K562 (cell line): ENCODE measurements around the gene CBL. TPM values are rescaled to one million over a fixed set of nuclear protein-coding genes. Genes with fewer than 3 reads are reported as not detected.
A peak's percentile ranks its signal among the peaks of the same experiment; 100 is the strongest.

Experiments
- BRCA1 ChIP-seq, 2 experiments: fragments of 450-650 bp in 1 of 2; sonication (generic) in 1 of 2; formaldehyde crosslinking in 1 of 2; IDR thresholded peaks; 2 replicates each; pipeline versions ENCODE4 v1.5.0 to v1.6.1; 2017 to 2020; ENCODE audit warnings: mild to moderate bottlenecking in 1 of 2, missing genetic modification reagents in 1 of 2
- CHD4 ChIP-seq: fragments of 200-600 bp; sonication (generic); IDR thresholded peaks from 3 replicates; pipeline ENCODE4 v1.6.1; 2012; ENCODE audit warnings: low read depth, mild to moderate bottlenecking, mixed read lengths, low read length, inconsistent platforms; ENCODE audit not compliant: insufficient read depth, insufficient replicate concordance, poor library complexity, severe bottlenecking
- CREM ChIP-seq: IDR thresholded peaks from 2 replicates; pipeline ENCODE4 v1.6.1; 2014; ENCODE audit warnings: antibody characterized with exemption, low read depth
- HDAC1 ChIP-seq, 2 experiments: fragments of 450-650 bp; IDR thresholded peaks; 2 replicates each; pipeline ENCODE4 v1.6.1; 2016 to 2017; ENCODE audit warnings: inconsistent platforms in 1 of 2, mild to moderate bottlenecking in 1 of 2, moderate library complexity in 1 of 2
- L3MBTL2 ChIP-seq: fragments of 450-650 bp; IDR thresholded peaks from 2 replicates; pipeline ENCODE4 v1.6.1; 2016; ENCODE audit warnings: mild to moderate bottlenecking, moderate library complexity
- MTA1 ChIP-seq: fragments of 450-650 bp; IDR thresholded peaks from 2 replicates; pipeline ENCODE4 v1.6.1; 2017; ENCODE audit warnings: borderline replicate concordance
- SMAD3 ChIP-seq: fragments of 450-650 bp; formaldehyde crosslinking; conservative IDR thresholded peaks from 2 replicates; pipeline ENCODE4 v1.4.0; 2020; ENCODE audit warnings: mild to moderate bottlenecking
- STAT5A ChIP-seq: IDR thresholded peaks from 2 replicates; pipeline ENCODE4 v1.6.1; 2012; ENCODE audit warnings: low read length, inconsistent platforms, borderline replicate concordance
- SUPT5H ChIP-seq: fragments of 450-650 bp; IDR thresholded peaks from 2 replicates; pipeline ENCODE4 v1.6.1; 2016
- TAF7 ChIP-seq: fragments of 450-650 bp; IDR thresholded peaks from 2 replicates; pipeline ENCODE4 v1.6.1; 2016; ENCODE audit warnings: missing genetic modification characterization, missing compliant biosample characterization
- TRIM28 ChIP-seq: fragments of 450-650 bp; IDR thresholded peaks from 2 replicates; pipeline ENCODE4 v1.6.1; 2017
- ZFP1 ChIP-seq: fragments of 450-650 bp; formaldehyde crosslinking; IDR thresholded peaks from 2 replicates; pipeline ENCODE4 v1.4.0; 2020; ENCODE audit warnings: mild to moderate bottlenecking, mixed read lengths
- ZNF134 ChIP-seq: fragments of 250-450 bp; sonication (Bioruptor Pico); conservative IDR thresholded peaks from 2 replicates; pipeline ENCODE4 v1.4.0; 2020
- ZNF3 ChIP-seq: fragments of 250-450 bp; sonication (Bioruptor Pico); IDR thresholded peaks from 2 replicates; pipeline ENCODE4 v1.5.0; 2021; ENCODE audit warnings: mild to moderate bottlenecking, moderate library complexity
- ZSCAN29 ChIP-seq: fragments of 450-650 bp; IDR thresholded peaks from 2 replicates; pipeline ENCODE4 v1.6.1; 2017
- polyA plus RNA-seq, 8 experiments: library from polyadenylated mRNA; depleted of rRNA in 4 of 8; stranded (reverse) in 5 of 8; unstranded in 3 of 8; fragments of >200 nt; fragmentation: Nextera tagmentation in 2 of 8; fragmentation: Illumina TruSeq in 1 of 8; extraction: Ambion mirVana in 2 of 8; extraction: Trizol in 1 of 8; gene quantifications; 2 replicates each; pipeline versions ENCODE4 v1.2.1 to v1.2.3, GENCODE V29; 2011 to 2014; ENCODE audit warnings: inconsistent platforms in 1 of 8, missing spikeins in 1 of 8
- total RNA-seq, 7 experiments: library from RNA; depleted of rRNA in 6 of 7; stranded (reverse); fragments of >200 nt in 6 of 7; fragmentation: Illumina TruSeq in 2 of 7; extraction: Trizol in 2 of 7; gene quantifications; 2 replicates each; pipeline versions ENCODE4 v1.2.1 to v1.2.3, GENCODE V29; 2011 to 2021; ENCODE audit warnings: low replicate concordance in 1 of 7
- TF ChIP-seq, protein P1 (sequence below): sonication (generic); formaldehyde crosslinking; IDR thresholded peaks from 2 replicates; pipeline ENCODE4 v1.8.1; 2023; ENCODE audit warnings: missing genetic modification reagents, mild to moderate bottlenecking, borderline replicate concordance
- TF ChIP-seq, protein P2 (sequence below): fragments of 150-350 bp; IDR thresholded peaks from 2 replicates; pipeline ENCODE4 v1.6.1; 2014; ENCODE audit warnings: low read depth, mild to moderate bottlenecking, low read length, borderline replicate concordance
- TF ChIP-seq, protein P3 (sequence below): fragments of 450-650 bp; formaldehyde crosslinking; IDR thresholded peaks from 2 replicates; pipeline ENCODE4 v1.4.0; 2020; ENCODE audit warnings: mild to moderate bottlenecking, moderate library complexity

The CBL gene
- total and polyA plus RNA-seq, 9 of the 15 experiments (the other 6 are each of a cell fraction or from before 2014, with no cell fraction given), result 3.2 to 24.9 (median 9.9) TPM

DNA sequence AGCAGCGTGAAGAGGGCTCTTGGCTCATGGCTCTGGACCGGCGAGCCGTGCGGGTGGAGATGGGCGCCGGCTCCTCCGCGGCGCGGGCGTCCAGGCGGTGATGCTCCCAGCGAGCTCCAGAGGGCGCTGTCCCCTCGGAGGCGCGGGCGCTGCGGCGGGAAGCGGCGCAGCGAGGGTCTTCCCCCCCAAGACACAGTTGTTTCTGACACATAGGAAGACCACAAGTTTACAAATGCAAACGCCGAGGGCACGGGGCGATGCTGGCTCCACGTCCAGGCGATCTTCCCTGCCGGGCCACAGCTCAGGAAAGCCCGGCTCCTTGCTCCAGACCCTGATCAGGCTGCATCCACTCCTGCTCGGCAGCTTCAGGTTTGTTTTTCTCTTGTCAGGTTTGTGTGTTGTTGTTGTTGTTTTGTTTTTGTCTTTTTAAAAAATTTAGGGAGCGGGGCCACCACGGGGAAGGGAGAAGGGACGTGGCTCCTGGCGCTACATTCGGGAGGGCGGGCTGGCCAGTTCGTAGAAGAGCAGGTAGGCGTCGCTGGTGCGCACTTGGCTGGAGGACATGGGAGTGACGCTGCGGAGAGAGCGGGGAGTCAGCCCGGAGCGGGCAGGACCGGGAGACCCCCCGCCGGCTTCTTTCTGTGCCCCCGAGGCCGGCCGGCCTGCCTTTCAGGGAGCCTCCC, 150.4 kb downstream of the CBL start (continued):
- TF ChIP-seq, protein P1, sequence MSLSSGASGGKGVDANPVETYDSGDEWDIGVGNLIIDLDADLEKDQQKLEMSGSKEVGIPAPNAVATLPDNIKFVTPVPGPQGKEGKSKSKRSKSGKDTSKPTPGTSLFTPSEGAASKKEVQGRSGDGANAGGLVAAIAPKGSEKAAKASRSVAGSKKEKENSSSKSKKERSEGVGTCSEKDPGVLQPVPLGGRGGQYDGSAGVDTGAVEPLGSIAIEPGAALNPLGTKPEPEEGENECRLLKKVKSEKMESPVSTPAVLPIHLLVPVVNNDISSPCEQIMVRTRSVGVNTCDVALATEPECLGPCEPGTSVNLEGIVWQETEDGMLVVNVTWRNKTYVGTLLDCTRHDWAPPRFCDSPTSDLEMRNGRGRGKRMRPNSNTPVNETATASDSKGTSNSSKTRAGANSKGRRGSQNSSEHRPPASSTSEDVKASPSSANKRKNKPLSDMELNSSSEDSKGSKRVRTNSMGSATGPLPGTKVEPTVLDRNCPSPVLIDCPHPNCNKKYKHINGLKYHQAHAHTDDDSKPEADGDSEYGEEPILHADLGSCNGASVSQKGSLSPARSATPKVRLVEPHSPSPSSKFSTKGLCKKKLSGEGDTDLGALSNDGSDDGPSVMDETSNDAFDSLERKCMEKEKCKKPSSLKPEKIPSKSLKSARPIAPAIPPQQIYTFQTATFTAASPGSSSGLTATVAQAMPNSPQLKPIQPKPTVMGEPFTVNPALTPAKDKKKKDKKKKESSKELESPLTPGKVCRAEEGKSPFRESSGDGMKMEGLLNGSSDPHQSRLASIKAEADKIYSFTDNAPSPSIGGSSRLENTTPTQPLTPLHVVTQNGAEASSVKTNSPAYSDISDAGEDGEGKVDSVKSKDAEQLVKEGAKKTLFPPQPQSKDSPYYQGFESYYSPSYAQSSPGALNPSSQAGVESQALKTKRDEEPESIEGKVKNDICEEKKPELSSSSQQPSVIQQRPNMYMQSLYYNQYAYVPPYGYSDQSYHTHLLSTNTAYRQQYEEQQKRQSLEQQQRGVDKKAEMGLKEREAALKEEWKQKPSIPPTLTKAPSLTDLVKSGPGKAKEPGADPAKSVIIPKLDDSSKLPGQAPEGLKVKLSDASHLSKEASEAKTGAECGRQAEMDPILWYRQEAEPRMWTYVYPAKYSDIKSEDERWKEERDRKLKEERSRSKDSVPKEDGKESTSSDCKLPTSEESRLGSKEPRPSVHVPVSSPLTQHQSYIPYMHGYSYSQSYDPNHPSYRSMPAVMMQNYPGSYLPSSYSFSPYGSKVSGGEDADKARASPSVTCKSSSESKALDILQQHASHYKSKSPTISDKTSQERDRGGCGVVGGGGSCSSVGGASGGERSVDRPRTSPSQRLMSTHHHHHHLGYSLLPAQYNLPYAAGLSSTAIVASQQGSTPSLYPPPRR, result no peak
- TF ChIP-seq, protein P2, sequence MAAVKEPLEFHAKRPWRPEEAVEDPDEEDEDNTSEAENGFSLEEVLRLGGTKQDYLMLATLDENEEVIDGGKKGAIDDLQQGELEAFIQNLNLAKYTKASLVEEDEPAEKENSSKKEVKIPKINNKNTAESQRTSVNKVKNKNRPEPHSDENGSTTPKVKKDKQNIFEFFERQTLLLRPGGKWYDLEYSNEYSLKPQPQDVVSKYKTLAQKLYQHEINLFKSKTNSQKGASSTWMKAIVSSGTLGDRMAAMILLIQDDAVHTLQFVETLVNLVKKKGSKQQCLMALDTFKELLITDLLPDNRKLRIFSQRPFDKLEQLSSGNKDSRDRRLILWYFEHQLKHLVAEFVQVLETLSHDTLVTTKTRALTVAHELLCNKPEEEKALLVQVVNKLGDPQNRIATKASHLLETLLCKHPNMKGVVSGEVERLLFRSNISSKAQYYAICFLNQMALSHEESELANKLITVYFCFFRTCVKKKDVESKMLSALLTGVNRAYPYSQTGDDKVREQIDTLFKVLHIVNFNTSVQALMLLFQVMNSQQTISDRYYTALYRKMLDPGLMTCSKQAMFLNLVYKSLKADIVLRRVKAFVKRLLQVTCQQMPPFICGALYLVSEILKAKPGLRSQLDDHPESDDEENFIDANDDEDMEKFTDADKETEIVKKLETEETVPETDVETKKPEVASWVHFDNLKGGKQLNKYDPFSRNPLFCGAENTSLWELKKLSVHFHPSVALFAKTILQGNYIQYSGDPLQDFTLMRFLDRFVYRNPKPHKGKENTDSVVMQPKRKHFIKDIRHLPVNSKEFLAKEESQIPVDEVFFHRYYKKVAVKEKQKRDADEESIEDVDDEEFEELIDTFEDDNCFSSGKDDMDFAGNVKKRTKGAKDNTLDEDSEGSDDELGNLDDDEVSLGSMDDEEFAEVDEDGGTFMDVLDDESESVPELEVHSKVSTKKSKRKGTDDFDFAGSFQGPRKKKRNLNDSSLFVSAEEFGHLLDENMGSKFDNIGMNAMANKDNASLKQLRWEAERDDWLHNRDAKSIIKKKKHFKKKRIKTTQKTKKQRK, result no peak
- TF ChIP-seq STAT5A (no peak), TAF7 (no peak), L3MBTL2 (peak; percentile 66), SMAD3 (CRISPR knock-in tag) (no peak), CHD4 (no peak), BRCA1 (IDR thresholded peaks at IDR 0.05) (no peak), BRCA1 (CRISPR knock-in tag; IDR thresholded peaks at IDR 0.05) (no peak), ZNF134 (CRISPR knock-in tag) (no peak), HDAC1 (IDR thresholded peaks at IDR 0.05) (no peak; a peak in 1 of 4 replicates), ZSCAN29 (no peak), ZNF3 (CRISPR knock-in tag) (no peak), MTA1 (no peak), CREM (peak; percentile 87), TRIM28 (no peak), SUPT5H (no peak), ZFP1 (no peak)
- TF ChIP-seq, protein P3, sequence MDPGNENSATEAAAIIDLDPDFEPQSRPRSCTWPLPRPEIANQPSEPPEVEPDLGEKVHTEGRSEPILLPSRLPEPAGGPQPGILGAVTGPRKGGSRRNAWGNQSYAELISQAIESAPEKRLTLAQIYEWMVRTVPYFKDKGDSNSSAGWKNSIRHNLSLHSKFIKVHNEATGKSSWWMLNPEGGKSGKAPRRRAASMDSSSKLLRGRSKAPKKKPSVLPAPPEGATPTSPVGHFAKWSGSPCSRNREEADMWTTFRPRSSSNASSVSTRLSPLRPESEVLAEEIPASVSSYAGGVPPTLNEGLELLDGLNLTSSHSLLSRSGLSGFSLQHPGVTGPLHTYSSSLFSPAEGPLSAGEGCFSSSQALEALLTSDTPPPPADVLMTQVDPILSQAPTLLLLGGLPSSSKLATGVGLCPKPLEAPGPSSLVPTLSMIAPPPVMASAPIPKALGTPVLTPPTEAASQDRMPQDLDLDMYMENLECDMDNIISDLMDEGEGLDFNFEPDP (CRISPR knock-in tag), result no peak
